Uterus (tissue), 4 donors: ENCODE results near the gene TRAF2. TPM values are rescaled to one million over a fixed set of nuclear protein-coding genes. Genes with fewer than 3 reads are reported as not detected.

Source experiments
- DNase-seq, 2 donors: peaks; one replicate each; pipeline ENCODE4 v3.0.0-alpha.2; 2019 to 2020
- H3K27ac ChIP-seq, 2 donors: fragments of 200-600 bp; sonication (generic); 1 replicate in 1 of 2; 2 replicates in 1 of 2; pipeline ENCODE4 v1.5.1; 2016 to 2018
- H3K27me3 ChIP-seq, 2 donors: fragments of 200-600 bp; sonication (generic); one replicate each; pipeline ENCODE4 v1.5.1; 2018 to 2019; ENCODE audit warnings: control low read depth in 1 of 2
- H3K36me3 ChIP-seq, 2 donors: fragments of 200-600 bp; sonication (generic); one replicate each; pipeline ENCODE4 v1.5.1; 2019; ENCODE audit warnings: control low read depth in 1 of 2
- H3K4me1 ChIP-seq, 2 donors: fragments of 200-600 bp; sonication (generic); one replicate each; pipeline ENCODE4 v1.5.1; 2018 to 2019; ENCODE audit warnings: control low read depth in 1 of 2
- H3K4me3 ChIP-seq, 2 donors: fragments of 200-600 bp; sonication (generic); 1 replicate in 1 of 2; 2 replicates in 1 of 2; pipeline ENCODE4 v1.5.1; 2018 to 2019; ENCODE audit warnings: mild to moderate bottlenecking in 1 of 2
- H3K9me3 ChIP-seq, 2 donors: fragments of 200-600 bp; sonication (generic); one replicate each; pipeline ENCODE4 v1.5.1; 2019; ENCODE audit warnings: control low read depth in 1 of 2
- CTCF ChIP-seq, 4 experiments: fragments of 200-600 bp in 2 of 4; fragments of 450-650 bp in 2 of 4; sonication (generic) in 2 of 4; IDR thresholded peaks; one replicate each; pipeline ENCODE4 v1.5.1; 2016 to 2019; ENCODE audit warnings: antibody characterized with exemption in 4 of 4, mild to moderate bottlenecking in 2 of 4, moderate library complexity in 1 of 4
- POLR2A ChIP-seq, 2 donors: fragments of 450-650 bp; IDR thresholded peaks; one replicate each; pipeline ENCODE4 v1.6.1; 2016; ENCODE audit warnings: antibody characterized with exemption in 2 of 2, mild to moderate bottlenecking in 1 of 2, moderate library complexity in 1 of 2
- intact Hi-C: fragments of 100-400 bp; cut with DNase I; formaldehyde crosslinking; loops from one replicate; pipeline ENCODE4 v1.15.1; 2023; ENCODE audit warnings: low total_unique reads
- total RNA-seq, 4 donors: library from RNA; depleted of rRNA in 3 of 4; stranded (reverse); fragments of >200 nt in 3 of 4; gene quantifications; one replicate each; pipeline versions ENCODE4 v1.1.0 to v1.2.4, GENCODE V29; 2014 to 2023
- donor health status: DM: yes; HTN: yes; CAD: no.

Gene TRAF2
- total RNA-seq, 4 donors from 2014 or later, result 0.88 to 22.1 (median 11.9) TPM

GRCh38 chr9:136946228-136947027 is 60.1 kb downstream of the TRAF2 start:
- H3K27ac ChIP-seq, result no peak overlapping the region
- H3K36me3 ChIP-seq, result no peaks in the 10 kb centered on the region
- TF ChIP-seq CTCF (IDR thresholded peaks at IDR 0.05) (no peak), POLR2A (IDR thresholded peaks at IDR 0.05) (no peak)
- DNase-seq, result no peak
- intact Hi-C loops, result no loop called here
- no peak overlapping the region for H3K4me3 ChIP-seq
- no peaks in the 10 kb centered on the region for H3K9me3 ChIP-seq
- no peaks in the 10 kb centered on the region for H3K27me3 ChIP-seq
- H3K4me1 ChIP-seq, result peaks cover 0 to 9% of the 10 kb centered on the region in 2 donors

DNA sequence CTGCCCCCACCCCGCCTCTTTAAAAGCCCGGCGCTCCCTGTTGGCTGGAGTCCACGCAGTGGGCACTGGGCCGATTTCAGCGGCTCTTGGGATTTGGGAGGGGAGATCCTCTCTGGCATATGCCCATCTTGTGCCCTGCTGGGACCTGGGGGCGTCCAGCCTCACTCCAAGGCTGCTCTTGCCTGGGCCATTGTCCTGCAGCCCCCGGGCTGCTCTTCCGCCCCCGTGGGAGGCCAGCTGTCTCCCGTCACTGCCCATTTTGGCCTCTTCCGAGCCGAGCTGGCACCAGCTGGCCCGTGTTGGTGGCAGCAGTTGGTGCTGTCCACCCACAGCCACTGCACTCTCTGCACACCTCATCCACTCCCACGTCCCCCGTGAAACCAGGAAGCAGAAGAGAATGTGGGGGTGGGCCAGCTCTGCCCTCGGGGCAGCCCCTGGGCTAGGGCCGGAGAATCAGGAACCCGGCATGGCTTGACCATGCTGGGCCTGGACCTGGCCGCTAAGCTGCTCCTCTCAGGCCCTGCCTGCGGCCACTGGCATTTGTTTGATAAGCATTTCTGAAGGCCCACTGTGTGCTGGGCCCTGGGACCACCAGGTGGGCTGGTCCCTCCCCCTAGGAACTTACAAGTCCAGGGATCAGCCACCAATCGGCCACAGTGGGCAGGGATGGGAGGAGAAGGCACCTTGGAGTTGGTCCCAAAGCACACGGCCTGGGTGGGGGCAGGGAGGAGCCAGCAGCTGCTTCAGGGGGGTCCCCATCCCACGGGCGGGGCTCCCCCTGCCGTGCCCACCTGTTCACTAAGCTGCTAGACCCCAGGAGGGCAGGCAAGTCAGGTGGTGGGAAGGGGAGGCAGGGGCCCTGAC is 60.9 kb downstream of the TRAF2 start:
- Histone ChIP-seq H3K27ac (no peak overlapping the region), H3K9me3 (no peaks in the 10 kb centered on the region), H3K27me3 (no peaks in the 10 kb centered on the region), H3K4me3 (no peak overlapping the region), H3K4me1 (peaks cover 0 to 9% of the 10 kb centered on the region in 2 donors), H3K36me3 (no peaks in the 10 kb centered on the region)
- no peak for TF ChIP-seq POLR2A (IDR thresholded peaks at IDR 0.05)
- no peak for TF ChIP-seq CTCF (IDR thresholded peaks at IDR 0.05)
- DNase-seq, result no peak
- intact Hi-C loops, result no loop called here

DNA sequence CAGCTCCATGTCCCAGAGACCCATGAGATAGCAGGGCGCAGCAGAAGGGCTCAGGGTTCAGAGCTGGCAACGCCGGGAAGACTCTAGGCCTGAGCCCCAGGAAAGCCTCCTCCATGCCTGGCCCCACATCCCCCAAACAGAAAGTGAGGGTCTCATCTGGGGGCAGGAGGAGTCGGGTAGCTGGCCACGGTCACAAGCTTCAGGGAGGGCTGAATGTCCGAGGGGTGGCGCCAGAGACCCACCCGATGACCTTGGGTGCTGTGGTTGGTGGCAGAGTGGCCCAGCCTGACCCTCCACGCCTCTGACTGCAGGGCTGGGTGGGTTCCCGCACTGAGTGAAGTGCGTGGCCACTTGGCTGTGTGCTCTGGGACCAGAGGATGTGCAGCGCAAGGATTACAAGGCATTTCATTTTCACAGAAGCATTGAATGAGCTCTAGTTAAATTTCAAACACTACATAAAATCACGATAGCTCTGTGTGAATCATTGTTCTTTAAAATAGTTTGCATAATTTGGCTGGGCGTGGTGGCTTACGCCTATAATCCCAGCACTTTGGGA is 61.7 kb downstream of the TRAF2 start:
- DNase-seq, result no peak
- peak; percentile 20 to 55 (median 32) for TF ChIP-seq CTCF (IDR thresholded peaks at IDR 0.05)
- TF ChIP-seq POLR2A (IDR thresholded peaks at IDR 0.05), result no peak
- peaks cover 0 to 7% of the 10 kb centered on the region in 2 donors for H3K4me1 ChIP-seq
- H3K36me3 ChIP-seq, result no peaks in the 10 kb centered on the region
- no peak overlapping the region for H3K4me3 ChIP-seq
- H3K27ac ChIP-seq, result no peak overlapping the region
- H3K9me3 ChIP-seq, result no peaks in the 10 kb centered on the region
- H3K27me3 ChIP-seq, result no peaks in the 10 kb centered on the region
- intact Hi-C loops, result no loop called here

DNA sequence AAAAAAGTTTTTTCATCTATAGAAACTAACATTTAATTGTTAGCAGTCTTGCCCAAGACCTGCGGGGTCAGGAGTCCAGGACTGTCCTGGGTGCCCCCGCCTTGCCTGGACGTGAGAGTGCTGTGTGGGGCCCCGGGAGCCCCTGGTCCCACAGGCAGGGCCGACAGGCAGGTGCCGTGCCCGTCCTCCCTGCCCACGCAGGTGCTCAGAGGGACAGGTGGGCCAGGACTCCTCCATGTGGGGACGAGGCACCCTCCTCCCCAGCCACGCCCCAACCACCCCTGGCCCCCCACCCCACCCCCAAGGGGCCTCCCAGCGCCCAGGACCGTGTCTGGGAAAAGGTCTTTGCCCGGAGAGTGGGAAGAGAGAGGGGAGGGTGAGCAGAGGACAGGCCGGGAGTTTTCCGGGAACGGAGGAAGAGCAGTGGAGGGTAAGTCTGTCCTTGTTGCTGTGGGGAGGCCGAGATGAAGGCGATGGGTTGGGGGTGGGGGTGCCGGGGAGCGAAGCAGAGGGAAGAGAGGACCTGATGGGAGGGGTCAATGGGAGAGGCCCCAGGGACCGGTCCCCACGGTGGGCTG is 63.0 kb downstream of the TRAF2 start:
- Histone ChIP-seq H3K4me1 (no peaks in the 10 kb centered on the region), H3K4me3 (peak overlapping the region; percentile 39 to 45), H3K27me3 (no peaks in the 10 kb centered on the region), H3K27ac (peak overlapping the region in 1 of 2 donors; percentile 67), H3K9me3 (no peaks in the 10 kb centered on the region), H3K36me3 (no peaks in the 10 kb centered on the region)
- no peak for DNase-seq
- no peak for TF ChIP-seq CTCF (IDR thresholded peaks at IDR 0.05)
- intact Hi-C loops, result no loop called here
